ENCODE results near the gene RPS21.

DNA sequence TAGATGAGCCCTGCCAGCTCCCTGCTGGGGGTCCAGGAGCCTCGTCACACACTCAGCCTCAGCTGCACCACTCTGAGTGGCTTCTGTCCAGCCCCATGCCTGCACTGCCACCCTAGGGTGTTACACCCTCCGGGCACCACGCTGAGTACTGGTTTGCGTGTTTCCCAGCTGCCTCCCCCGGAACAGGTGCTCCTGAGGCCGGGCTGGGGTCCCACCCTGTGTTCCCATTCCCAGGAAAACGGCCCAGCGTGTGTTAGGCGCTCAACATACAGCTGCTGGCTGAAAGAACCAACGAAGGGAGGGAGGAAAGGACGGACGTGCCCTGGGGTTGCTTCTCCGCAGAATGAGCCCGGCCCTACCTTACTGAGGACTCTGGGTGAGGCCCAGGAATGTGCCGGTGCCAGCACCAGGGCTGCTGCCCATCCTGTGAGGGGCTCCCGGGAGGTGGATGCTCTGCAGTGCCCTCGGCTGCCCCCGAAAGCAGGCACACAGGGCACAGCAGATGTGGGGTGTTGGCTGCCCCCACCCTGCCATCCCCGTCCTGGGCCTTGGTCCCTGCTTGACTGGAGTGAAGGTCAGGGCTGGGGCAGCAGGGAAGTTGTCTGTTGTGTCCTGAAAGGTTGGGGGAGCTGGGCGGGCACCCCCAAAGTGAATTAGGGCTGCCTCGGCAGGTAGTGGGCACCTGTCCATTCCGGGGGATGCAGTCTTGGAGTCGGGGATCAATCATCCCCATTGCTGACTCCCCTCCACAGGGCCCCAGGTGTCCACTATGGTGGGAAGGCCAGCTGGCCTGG lies 36.1 kb upstream of the RPS21 start:
- TF ChIP-seq, protein P1, sequence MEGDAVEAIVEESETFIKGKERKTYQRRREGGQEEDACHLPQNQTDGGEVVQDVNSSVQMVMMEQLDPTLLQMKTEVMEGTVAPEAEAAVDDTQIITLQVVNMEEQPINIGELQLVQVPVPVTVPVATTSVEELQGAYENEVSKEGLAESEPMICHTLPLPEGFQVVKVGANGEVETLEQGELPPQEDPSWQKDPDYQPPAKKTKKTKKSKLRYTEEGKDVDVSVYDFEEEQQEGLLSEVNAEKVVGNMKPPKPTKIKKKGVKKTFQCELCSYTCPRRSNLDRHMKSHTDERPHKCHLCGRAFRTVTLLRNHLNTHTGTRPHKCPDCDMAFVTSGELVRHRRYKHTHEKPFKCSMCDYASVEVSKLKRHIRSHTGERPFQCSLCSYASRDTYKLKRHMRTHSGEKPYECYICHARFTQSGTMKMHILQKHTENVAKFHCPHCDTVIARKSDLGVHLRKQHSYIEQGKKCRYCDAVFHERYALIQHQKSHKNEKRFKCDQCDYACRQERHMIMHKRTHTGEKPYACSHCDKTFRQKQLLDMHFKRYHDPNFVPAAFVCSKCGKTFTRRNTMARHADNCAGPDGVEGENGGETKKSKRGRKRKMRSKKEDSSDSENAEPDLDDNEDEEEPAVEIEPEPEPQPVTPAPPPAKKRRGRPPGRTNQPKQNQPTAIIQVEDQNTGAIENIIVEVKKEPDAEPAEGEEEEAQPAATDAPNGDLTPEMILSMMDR (IDR thresholded peaks at IDR 0.05), result no peak
- TF ChIP-seq POLR2A (IDR thresholded peaks at IDR 0.05), result no peak
